Measurements from ENCODE around the gene PYROXD2.

The PYROXD2 gene

DNA sequence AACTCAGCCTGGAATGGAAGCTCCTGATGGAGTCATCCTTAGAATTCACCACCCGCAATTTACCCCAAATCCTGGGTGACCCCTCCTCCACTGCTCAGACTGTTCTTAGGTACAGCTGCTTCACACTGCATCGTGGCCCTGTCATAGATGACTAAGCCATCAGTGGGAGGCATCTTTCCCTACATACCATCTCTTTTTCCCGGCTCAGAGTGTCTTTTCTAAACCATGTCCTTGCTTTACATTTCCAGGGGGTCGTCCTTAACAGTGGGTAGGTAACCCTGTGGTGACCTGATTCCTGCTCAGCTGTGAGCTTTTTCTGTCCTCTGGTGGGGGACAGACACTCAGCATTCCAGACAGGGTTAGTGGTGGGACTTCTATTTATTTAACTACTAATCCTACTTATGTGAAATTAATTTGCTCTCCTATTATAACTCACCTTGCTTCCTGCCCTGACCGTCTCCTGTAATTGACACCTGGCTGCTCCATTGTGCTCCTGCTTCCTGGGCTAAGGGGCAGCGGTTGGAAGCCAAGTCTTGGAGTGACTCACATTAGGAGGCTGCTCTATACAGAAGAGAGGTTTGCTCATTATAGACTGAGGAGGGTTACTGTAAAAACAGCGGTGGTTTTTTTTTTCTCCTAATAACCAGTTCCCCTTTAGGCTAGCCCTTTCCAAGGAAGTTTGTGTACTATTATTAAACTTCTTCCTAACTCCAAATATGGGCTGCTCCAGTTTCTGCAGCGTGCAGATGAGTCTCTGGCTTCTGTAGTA lies 40.6 kb downstream of the PYROXD2 start:
- TF ChIP-seq, protein P1, sequence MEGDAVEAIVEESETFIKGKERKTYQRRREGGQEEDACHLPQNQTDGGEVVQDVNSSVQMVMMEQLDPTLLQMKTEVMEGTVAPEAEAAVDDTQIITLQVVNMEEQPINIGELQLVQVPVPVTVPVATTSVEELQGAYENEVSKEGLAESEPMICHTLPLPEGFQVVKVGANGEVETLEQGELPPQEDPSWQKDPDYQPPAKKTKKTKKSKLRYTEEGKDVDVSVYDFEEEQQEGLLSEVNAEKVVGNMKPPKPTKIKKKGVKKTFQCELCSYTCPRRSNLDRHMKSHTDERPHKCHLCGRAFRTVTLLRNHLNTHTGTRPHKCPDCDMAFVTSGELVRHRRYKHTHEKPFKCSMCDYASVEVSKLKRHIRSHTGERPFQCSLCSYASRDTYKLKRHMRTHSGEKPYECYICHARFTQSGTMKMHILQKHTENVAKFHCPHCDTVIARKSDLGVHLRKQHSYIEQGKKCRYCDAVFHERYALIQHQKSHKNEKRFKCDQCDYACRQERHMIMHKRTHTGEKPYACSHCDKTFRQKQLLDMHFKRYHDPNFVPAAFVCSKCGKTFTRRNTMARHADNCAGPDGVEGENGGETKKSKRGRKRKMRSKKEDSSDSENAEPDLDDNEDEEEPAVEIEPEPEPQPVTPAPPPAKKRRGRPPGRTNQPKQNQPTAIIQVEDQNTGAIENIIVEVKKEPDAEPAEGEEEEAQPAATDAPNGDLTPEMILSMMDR (IDR thresholded peaks at IDR 0.05; ENCODE audit: insufficient read depth, low read depth, low read length, missing control alignments): no peak
- no peak overlapping the region for H3K4me3 ChIP-seq (ENCODE audit: low read length)
- peak; percentile 73 for DNase-seq (ENCODE audit: low read depth)

DNA sequence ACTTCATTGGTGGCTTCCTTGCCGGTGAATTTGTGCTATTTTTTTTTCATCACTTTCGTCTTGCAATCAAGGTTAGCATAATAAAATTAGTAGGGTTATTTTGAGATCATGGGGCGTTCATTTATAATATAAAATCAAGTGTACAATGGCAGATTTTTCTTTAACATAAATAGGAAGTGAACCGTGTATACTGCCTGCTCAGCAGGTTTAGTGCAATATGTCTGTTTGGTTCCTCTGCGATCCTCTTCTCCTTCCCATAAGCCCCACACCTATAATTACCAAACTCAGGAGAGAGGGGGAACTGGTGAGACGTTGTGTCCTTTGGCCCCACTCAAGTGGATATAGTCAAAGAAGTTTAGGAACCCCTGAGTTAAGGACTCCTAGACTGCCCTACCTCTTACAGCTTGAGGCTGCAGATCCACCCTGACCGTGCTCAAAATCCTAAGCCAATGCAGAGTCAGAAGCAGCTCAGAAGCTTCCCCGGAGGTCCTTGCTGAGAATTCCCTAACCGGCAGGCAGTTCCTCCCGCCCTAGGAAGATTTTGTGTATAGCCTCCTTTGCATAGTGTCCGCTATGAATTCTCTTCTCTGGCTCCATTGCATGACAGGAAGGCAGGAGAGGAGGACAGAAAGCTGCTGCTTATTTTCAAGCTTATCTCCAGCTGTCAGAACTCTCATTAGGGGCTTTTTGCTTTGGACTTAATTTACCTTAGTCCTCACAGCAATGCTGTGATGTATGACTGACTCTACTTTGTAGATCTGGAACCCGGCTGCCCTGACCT lies 41.5 kb downstream of the PYROXD2 start:
- DNase-seq (ENCODE audit: low read depth): no peak
- H3K4me3 ChIP-seq (ENCODE audit: low read length): no peak overlapping the region
- TF ChIP-seq, protein P1 (IDR thresholded peaks at IDR 0.05; ENCODE audit: insufficient read depth, low read depth, low read length, missing control alignments): no peak

DNA sequence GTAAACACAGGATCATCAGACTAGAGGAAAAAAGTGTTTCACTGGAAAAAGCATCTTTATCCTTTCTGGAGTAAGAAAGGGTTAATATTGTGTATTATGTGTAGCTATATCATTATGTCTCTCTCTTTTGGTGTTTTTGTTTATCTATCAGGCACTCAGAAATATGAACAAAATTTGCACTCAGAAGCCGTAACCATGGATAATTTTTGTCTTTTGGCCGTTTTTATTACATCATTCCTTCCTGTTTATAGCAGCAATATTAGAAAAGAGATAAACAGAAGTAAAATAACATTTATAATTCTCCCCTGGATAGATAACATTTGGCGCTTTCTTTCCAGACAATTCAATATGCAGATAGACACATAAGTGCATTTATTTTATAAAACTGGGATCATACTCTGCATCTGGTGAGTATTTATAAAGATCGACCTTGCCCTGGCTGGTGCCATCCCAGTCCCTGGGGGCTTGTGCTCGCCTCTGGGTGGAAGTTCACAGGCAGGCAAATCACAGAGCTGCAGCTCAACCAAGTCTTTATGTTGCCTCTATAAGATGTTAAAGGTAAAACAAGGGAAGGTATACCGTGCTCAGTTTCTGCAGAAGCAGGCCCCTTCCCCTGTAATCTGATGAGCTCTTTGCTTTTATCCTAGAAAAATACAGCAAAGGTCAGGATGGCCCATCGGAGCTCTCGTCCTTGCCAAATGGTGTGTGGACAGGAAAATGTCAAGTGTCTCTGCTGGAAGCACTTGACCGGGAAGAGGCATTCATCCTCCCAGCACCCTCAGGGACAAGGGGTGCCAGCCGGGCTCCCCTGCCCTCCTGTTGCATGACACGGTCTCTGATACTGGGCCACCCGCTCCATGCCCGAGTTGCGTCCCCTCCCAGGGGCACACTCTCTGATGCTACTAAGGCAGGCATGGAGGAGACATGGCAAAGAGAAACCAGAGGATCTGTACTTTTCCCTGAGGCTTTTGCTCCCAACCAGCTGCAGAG lies 43.9 kb downstream of the PYROXD2 start:
- TF ChIP-seq, protein P1 (IDR thresholded peaks at IDR 0.05; ENCODE audit: insufficient read depth, low read depth, low read length, missing control alignments): no peak
- DNase-seq (ENCODE audit: low read depth): no peak
- H3K4me3 ChIP-seq (ENCODE audit: low read length): no peak overlapping the region

DNA sequence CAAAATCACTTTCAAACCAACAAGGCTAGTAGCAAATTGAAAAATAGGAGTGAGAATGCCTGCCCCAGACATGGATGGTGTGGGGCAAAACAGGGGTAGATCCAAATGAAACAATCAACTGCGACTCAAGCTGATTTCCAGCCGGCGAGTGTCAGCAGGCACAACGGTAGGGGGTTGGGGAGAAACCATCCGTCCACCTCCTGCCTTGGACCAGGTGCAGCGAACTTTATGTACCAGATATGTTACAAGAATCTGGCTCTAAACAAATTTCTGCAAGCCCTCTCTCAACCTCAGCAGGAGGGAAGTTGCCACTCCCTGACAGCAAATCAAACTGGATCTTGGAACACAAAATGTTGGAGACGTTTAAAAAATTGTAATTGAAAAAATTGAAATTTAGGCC lies 45.2 kb downstream of the PYROXD2 start:
- H3K4me3 ChIP-seq (ENCODE audit: low read length): no peak overlapping the region
- TF ChIP-seq, protein P1 (IDR thresholded peaks at IDR 0.05; ENCODE audit: insufficient read depth, low read depth, low read length, missing control alignments): no peak
- no peak for DNase-seq (ENCODE audit: low read depth)

DNA sequence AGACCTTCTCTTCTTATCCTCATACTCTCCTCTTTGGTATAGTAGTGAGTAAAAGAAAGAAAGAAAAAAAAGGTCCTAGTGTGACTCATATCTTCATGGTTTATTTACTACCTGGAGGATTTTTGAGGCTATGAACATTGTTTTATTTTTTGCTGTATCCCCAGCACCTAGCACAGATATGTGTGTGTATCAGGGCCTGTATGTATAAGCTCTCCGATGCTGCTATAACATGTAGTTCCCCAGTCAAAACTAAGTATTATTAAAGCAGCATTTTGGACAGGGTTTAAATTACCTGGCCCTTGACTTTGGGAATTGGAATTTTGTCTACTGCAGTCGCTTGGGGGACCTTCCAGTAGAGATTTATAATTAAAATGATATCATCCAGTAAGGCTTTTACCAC lies 46.3 kb downstream of the PYROXD2 start:
- H3K4me3 ChIP-seq (ENCODE audit: low read length): no peak overlapping the region
- TF ChIP-seq, protein P1 (IDR thresholded peaks at IDR 0.05; ENCODE audit: insufficient read depth, low read depth, low read length, missing control alignments): no peak
- no peak for DNase-seq (ENCODE audit: low read depth)

DNA sequence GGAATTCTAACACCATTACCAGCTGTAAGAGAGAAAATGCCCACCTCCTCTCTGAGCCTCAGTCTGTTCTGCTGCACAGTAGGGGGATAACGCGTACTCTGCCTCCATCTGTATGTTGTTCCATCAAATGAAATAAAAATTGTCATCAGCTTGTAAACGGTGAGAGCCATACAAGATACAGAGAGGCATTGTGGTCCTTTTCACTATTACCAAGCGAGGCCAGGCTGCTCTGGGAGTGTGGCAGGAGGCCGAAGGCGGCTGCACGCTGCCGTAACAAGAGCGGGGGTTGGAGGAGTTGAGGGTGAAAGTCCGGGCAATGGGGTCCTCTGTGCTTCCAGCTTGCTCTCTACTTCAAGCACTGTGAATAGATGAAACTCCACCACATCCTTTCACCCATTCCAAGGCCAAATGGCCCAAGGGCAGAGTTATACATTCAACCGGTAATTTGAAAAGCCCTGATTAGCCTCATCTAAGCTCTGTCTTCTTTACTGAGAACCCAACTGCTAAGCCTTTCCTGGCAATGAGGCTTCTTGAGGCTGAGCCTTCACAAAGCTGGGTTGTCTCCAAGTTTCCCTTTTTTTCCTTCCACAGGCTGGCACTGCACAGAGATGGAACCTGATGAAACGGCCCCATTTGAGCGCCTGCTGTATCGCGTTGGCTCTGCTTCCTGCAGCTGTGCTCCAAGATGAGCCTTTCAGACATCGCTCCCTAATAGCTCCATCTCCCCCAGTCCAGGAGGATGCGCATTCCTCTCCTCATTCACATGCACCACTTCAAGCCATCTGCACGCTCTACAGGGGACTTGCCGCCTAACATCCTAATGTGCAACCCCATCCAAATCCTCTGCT lies 47.2 kb downstream of the PYROXD2 start:
- TF ChIP-seq, protein P1 (IDR thresholded peaks at IDR 0.05; ENCODE audit: insufficient read depth, low read depth, low read length, missing control alignments): no peak
- H3K4me3 ChIP-seq (ENCODE audit: low read length): no peak overlapping the region
- DNase-seq (ENCODE audit: low read depth): no peak

Data from epithelial cell of esophagus (primary cell).